Suprapubic skin (tissue), 4 donors: Measurements from ENCODE around the gene DOK6. TPM values are rescaled to one million over a fixed set of nuclear protein-coding genes. Genes with fewer than 3 reads are reported as not detected.

Source experiments
- DNase-seq, 2 donors: peaks; one replicate each; pipeline ENCODE4 v3.0.0-alpha.2; 2019; ENCODE audit warnings: low spot score in 2 of 2
- H3K27ac ChIP-seq: fragments of 200-600 bp; sonication (generic); one replicate; pipeline ENCODE4 v1.5.1; 2019
- H3K27me3 ChIP-seq: fragments of 200-600 bp; sonication (generic); one replicate; pipeline ENCODE4 v1.5.1; 2019
- H3K36me3 ChIP-seq: fragments of 200-600 bp; sonication (generic); one replicate; pipeline ENCODE4 v1.5.1; 2019
- H3K4me1 ChIP-seq: fragments of 200-600 bp; sonication (generic); one replicate; pipeline ENCODE4 v1.5.1; 2019
- H3K4me3 ChIP-seq: fragments of 200-600 bp; sonication (generic); one replicate; pipeline ENCODE4 v1.5.1; 2019; ENCODE audit warnings: mild to moderate bottlenecking
- H3K9me3 ChIP-seq: fragments of 200-600 bp; sonication (generic); one replicate; pipeline ENCODE4 v1.5.1; 2019
- CTCF ChIP-seq, 2 donors: fragments of 200-600 bp in 1 of 2; fragments of 450-650 bp in 1 of 2; sonication (generic) in 1 of 2; IDR thresholded peaks; one replicate each; pipeline ENCODE4 v1.5.1; 2016 to 2019; ENCODE audit warnings: antibody characterized with exemption in 2 of 2, mild to moderate bottlenecking in 1 of 2, moderate library complexity in 1 of 2
- EP300 ChIP-seq: sonication (generic); formaldehyde crosslinking; IDR thresholded peaks from one replicate; pipeline ENCODE4 v1.6.1; 2017; ENCODE audit warnings: antibody characterized with exemption
- POLR2A ChIP-seq, 2 donors: fragments of 450-650 bp; IDR thresholded peaks; one replicate each; pipeline ENCODE4 v1.6.1; 2017; ENCODE audit warnings: antibody characterized with exemption in 2 of 2, mild to moderate bottlenecking in 2 of 2, moderate library complexity in 2 of 2
- POLR2AphosphoS5 ChIP-seq, 3 donors: sonication (generic); formaldehyde crosslinking; IDR thresholded peaks; one replicate each; pipeline ENCODE4 v1.6.1; 2017; ENCODE audit warnings: antibody characterized with exemption in 3 of 3
- WGBS: methylation state at CpG from one replicate; pipeline ENCODE4 v1.1.5; 2018; 5-methylcytosine and 5-hydroxymethylcytosine counted together
- total RNA-seq, 4 donors: library from RNA; depleted of rRNA; stranded (reverse); fragments of >200 nt; gene quantifications; one replicate each; pipeline ENCODE4 v1.1.0, GENCODE V29; 2016

DOK6 gene
- total RNA-seq, 4 donors from 2014 or later: 0.21 to 0.80 (median 0.42) TPM; not detected in 1

- DNase-seq: no peak
- TF ChIP-seq POLR2A (IDR thresholded peaks at IDR 0.05) (no peak), POLR2AphosphoS5 (IDR thresholded peaks at IDR 0.05) (no peak), CTCF (IDR thresholded peaks at IDR 0.05) (no peak), EP300 (no peak)
- 73% methylated on average over 2 of the region's 2 CpGs for WGBS
- Histone ChIP-seq H3K36me3 (no peaks in the 10 kb centered on the region), H3K27ac (no peak overlapping the region), H3K4me1 (no peaks in the 10 kb centered on the region), H3K9me3 (no peaks in the 10 kb centered on the region), H3K4me3 (no peak overlapping the region), H3K27me3 (no peaks in the 10 kb centered on the region)
Measured at GRCh38 chr18:69674966-69675365, 274.3 kb downstream of the DOK6 start.

GRCh38 chr18:69677595-69677994, 276.9 kb downstream of the DOK6 start:
- DNase-seq: no peak
- H3K27ac ChIP-seq: no peak overlapping the region
- H3K36me3 ChIP-seq: no peaks in the 10 kb centered on the region
- no peak overlapping the region for H3K4me3 ChIP-seq
- H3K9me3 ChIP-seq: no peaks in the 10 kb centered on the region
- no peaks in the 10 kb centered on the region for H3K27me3 ChIP-seq
- WGBS: 90% methylated on average over 6 of the region's 6 CpGs
- H3K4me1 ChIP-seq: no peaks in the 10 kb centered on the region
- TF ChIP-seq EP300 (no peak), CTCF (IDR thresholded peaks at IDR 0.05) (no peak), POLR2A (IDR thresholded peaks at IDR 0.05) (no peak), POLR2AphosphoS5 (IDR thresholded peaks at IDR 0.05) (no peak)

- WGBS: 65% methylated on average over 4 of the region's 4 CpGs
- no peaks in the 10 kb centered on the region for H3K4me1 ChIP-seq
- DNase-seq: no peak
- H3K36me3 ChIP-seq: no peaks in the 10 kb centered on the region
- no peaks in the 10 kb centered on the region for H3K9me3 ChIP-seq
- no peak overlapping the region for H3K27ac ChIP-seq
- no peaks in the 10 kb centered on the region for H3K27me3 ChIP-seq
- TF ChIP-seq EP300 (no peak), POLR2A (IDR thresholded peaks at IDR 0.05) (no peak), POLR2AphosphoS5 (IDR thresholded peaks at IDR 0.05) (no peak), CTCF (IDR thresholded peaks at IDR 0.05) (no peak)
- H3K4me3 ChIP-seq: no peak overlapping the region
Measured at GRCh38 chr18:69680123-69680522, 279.4 kb downstream of the DOK6 start.

- Histone ChIP-seq H3K4me3 (no peak overlapping the region), H3K27ac (no peak overlapping the region), H3K4me1 (no peaks in the 10 kb centered on the region), H3K27me3 (no peaks in the 10 kb centered on the region), H3K9me3 (no peaks in the 10 kb centered on the region), H3K36me3 (no peaks in the 10 kb centered on the region)
- WGBS: 76% methylated on average over 2 of the region's 2 CpGs
- TF ChIP-seq POLR2A (IDR thresholded peaks at IDR 0.05): no peak
- no peak for TF ChIP-seq EP300
- TF ChIP-seq CTCF (IDR thresholded peaks at IDR 0.05): no peak
- no peak for TF ChIP-seq POLR2AphosphoS5 (IDR thresholded peaks at IDR 0.05)
- no peak for DNase-seq
Measured at GRCh38 chr18:69683176-69683575, 282.5 kb downstream of the DOK6 start.

- no peaks in the 10 kb centered on the region for H3K36me3 ChIP-seq
- H3K27me3 ChIP-seq: no peaks in the 10 kb centered on the region
- no peak overlapping the region for H3K27ac ChIP-seq
- H3K4me1 ChIP-seq: no peaks in the 10 kb centered on the region
- DNase-seq: no peak
- no peak for TF ChIP-seq POLR2A (IDR thresholded peaks at IDR 0.05)
- TF ChIP-seq EP300: no peak
- TF ChIP-seq POLR2AphosphoS5 (IDR thresholded peaks at IDR 0.05): no peak
- TF ChIP-seq CTCF (IDR thresholded peaks at IDR 0.05): no peak
- H3K9me3 ChIP-seq: no peaks in the 10 kb centered on the region
- 73% methylated on average over 2 of the region's 2 CpGs for whole genome bisulfite sequencing
- H3K4me3 ChIP-seq: no peak overlapping the region
Measured at GRCh38 chr18:69684789-69685188, 284.1 kb downstream of the DOK6 start.
